Esophagus mucosa (tissue), 1 donor: ENCODE results near the gene ENGASE. TPM values are rescaled to one million over a fixed set of nuclear protein-coding genes. Genes with fewer than 3 reads are reported as not detected.
"Not testable (repeated sequence)": the region's sequence is repeated elsewhere in the genome, so short reads cannot be mapped to it uniquely, and the experiment has no call there.

Source experiments
- ATAC-seq: fragments of 200-7000 bp; cut with Tn5 transposase; one replicate; pipeline ENCODE4 v1.9.1; 2020
- total RNA-seq: library from RNA; stranded (reverse); gene quantifications from one replicate; pipeline ENCODE4 v1.2.4, GENCODE V29; 2023
- donor health status: DM: yes; HTN: yes; CAD: no.

ENGASE gene
- total RNA-seq, 1 donor from 2014 or later, result 6.5 TPM

DNA sequence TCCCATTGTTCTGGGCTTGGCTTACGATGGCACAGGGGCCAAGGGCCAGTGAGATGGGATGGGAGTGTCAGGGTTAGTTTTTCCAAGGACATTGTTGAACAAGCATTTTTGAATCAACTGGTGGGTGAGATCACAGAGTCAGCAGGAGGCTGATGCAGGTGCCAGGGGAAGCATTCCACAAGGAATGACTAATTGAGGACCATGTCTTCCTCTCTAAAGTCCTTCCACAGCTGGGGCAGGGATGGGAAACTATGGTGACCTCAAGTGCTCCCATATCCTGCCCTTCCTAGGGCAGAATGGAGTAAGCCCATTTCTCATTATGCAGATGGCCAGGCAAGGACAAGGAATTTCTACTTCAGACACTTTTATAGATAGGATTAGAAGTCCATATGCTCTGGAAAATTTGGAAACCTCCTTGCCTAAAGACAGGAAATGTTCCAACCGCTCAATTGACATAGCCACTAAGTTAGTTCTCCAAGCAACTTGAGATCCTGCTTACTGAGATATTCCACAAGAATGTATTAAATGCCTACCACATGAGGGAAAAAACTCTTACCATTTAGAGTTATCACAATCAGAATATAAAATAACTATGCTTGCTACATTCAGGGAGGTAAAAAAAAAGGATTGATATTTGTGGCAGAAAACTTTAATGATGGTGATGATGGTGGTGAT, 21.2 kb upstream of the ENGASE start:
- no peak for ATAC-seq

DNA sequence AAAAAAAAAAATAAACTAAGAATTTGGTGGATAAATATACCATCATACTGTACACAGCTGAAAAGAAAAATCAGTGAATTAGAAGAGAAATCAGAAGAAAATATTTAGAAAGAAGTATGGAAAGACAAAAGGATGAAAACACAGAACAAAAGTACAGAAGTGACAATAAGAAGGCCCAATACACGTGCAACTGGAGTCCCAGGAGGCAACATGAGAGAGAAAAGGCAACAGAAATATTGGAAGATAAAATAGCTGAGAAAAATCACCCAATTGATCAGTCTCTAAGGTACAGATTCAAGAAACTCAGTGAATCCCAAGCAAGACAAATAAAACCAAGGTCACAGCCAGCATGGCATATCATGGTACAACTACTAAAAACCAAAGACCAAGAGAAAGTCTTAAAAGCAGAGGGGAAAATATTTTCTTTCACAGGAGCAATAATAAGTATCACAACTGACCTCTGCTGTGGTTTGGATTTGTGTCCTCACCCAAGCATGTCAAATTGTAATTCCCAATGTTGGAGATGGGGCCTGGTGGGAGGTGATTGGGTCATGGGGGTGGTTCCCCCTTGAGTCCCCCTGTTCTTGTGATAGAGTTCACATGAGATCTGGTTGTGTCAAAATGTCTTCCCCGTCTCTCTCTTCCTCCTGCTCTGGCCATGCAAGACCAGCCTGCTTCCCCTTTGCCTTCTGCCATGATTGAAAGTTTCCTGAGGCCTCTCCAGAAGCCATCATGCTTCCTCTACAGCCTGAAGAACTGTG, 20.2 kb upstream of the ENGASE start:
- ATAC-seq, result no peak

DNA sequence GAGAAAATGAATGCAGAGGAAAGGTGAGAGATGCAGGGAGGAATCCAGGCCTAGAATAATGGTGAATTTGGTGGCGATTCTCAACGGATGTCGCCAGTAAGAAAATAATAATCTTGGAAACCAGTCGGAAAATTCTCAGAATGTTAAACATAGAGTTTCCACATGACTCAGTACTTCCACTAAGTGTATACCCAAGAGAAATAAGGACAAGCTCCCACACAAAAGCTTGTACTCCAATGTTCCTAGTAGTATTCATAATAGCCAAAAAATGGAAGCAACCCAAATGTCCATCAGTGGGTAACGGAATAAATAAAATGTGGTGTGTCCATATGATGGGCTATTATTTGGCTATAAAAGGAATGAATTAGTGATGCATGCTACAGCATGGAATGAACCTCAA, 19.4 kb upstream of the ENGASE start:
- no peak for ATAC-seq

DNA sequence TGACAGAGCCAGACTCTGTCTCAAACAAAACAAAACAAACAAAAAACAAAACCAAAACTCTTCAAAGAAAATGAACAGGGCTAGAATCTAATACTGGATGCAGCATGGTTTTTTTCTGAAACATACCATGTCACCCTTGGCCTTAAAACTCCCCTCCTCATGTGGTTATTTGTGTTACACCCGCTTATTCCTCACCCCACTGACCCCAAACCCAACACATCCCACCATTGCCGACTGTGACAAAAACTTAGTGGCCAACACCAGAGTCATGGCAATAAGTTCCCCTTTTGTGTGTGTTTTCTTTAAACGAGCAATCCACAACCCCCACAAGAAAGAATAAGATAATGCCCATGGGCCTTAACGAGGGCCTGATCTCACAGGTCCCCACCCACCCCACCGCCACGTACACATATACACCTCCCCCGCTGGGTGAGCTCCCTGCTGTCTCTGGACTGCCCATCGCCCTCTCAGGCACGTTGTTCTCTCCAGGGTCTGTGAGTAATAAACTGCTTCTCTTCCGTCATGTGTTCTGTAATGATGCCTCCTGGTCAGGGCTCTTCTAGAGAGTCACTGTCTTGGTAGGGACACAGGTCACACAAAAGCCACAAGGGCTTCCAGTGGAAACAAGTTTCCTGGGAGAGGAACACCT, 16.8 kb upstream of the ENGASE start:
- ATAC-seq, result no peak

DNA sequence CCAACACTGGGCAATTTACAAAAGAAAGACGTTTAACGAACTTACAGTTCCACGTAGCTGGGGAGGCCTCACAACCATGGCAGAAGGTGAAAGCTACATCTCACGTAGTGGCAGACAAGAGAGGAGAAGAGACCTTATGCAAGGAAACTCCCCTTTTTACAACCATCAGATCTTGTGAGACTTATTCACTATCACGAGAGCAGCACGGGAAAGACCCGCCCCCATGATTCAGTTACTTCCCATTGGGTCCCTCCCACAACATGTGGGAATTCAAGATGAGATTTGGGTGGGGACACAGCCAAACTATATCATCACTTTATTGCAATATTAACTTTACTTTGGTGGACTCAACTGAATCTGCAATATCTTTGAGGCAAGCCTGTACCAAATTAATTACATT, 11.9 kb upstream of the ENGASE start:
- no peak for ATAC-seq

DNA sequence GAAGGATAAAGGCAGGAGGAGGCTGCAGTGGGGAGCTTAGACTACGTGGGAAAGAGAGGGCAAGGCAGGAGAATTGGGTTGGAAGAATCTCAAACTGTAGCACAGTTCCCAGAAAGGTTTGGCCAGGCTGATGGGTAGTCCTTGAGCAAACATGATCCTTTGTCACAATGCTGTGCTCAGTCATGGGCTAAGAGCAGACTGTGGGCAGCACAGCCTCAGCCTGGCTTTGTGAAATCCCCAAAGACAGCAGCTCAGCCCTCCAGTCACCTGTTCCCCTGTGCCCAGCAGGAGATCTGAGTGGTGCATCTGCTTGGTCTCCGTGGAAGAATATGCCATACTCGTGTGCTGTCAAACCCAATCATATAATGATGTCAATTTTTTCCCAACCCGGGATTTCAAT, 10.6 kb upstream of the ENGASE start:
- ATAC-seq, result no peak

DNA sequence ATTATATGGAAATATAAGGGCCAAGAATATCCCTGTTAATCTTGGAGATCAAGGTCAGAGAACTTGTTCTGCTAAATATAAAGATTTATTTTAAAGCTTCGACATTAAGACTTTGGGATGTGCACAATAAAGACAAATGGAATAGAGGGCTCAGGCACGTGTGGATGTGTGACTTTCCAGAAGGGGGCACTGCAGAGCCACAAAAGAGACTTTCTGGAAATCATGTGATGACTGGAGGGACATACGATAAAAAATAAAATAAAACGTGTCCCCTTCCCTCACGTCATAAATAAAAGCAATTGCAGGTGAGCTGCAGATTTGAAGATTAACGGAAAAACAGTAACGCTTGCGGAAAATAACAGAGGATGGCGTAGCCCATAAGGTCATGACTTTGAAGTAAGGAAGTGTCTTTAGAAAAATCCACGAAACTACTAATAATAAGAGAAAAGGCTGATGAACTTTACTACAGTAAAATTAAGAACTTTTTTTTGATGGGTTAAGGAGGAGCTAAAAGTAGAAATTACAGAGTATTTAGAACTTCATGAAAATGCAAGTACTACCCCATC, 9.4 kb upstream of the ENGASE start:
- ATAC-seq, result no peak

DNA sequence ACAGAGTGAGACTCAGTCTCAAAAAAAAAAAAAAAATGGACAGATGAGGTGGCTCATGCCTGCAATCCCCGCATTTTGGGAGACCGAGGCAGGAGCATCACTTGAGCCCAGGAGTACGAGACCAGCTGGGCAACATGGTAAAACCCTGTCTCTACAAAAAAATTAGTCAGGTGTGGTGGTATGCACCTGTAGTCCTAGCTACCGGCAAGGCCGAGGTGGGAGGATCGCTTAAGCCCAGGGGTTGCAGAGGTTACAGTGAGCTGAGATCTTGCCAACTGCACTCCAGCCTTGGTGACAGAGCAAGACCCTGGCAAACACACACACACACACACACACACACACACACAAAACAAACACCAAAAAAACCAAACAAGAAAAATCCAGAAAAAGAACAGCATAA, 7.7 kb upstream of the ENGASE start:
- ATAC-seq, result no peak

DNA sequence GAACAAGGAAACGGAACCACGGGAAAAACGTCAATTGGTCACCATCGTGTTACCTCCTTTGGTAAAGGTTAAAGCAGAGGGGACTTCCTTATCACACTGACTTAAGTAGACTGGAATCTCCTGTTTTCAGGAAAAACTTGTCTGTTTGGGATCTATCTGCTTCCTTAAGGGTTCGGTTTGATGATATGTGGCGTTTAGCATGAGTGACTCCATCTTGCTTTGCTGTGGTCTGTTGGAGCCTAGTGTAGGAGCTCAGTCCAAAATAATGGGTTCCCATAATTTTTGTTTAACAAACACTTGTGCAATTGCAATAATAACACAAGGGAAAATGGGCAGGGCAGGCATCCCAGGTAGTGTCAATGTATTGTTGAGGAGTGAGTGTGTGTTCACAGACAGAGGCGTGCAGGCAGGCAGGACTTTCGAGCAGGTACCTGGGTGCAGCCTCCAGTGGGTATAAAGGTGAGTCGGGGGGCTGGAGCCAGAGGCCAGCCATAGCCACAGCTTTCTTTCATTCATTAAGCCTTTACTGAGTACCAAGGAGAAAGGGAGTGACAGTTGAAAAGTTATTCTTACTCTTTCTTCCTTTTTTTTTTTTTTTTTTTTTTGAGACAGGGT, 4.3 kb upstream of the ENGASE start:
- no peak for ATAC-seq

DNA sequence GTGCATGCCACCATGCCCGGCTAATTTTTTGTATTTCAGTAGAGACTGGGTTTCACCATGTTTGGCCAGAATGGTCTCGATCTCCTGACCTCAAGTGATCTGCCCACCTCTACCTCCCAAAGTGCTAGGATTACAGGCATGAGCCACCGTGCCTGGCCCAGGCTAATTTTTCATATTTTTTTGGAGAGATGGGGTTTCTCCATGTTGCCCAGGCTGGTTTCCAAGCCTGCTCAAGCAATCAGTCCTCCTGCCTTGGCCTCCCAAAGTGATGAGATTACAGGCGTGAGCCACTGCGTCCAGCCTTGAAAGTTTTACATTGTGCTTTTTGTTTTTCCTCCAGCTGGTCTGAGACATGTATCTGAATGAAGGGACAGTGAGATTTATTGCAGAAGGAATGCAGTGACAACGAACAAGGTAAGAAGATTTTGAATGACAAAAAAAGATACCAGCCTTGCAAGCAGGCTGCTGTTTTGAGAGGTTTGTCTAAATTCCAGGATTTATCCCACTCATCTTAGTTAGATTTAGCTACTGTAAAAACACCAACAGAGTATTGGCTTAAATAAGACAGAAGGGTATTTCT, 3.4 kb upstream of the ENGASE start:
- no peak for ATAC-seq

DNA sequence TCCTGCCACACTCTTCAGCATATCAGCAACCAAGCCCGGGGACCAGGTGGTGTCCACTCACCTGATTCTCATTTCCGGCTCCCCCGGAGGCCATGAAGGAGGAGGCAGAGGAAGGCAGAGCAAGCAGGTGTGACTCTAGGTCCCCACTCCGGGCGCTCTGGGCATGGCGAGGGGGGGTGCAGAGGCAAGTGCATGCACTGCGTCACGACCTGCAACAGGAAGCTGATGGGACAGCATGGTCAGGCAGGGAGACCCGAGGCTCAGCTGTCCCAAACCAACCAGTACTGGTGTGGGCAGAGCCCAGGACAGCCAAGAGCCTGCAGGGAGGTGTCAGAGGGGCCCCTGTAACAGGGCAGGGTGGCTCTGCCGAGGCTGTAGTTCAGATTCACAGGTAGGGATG, 2.1 kb upstream of the ENGASE start:
- no peak for ATAC-seq

DNA sequence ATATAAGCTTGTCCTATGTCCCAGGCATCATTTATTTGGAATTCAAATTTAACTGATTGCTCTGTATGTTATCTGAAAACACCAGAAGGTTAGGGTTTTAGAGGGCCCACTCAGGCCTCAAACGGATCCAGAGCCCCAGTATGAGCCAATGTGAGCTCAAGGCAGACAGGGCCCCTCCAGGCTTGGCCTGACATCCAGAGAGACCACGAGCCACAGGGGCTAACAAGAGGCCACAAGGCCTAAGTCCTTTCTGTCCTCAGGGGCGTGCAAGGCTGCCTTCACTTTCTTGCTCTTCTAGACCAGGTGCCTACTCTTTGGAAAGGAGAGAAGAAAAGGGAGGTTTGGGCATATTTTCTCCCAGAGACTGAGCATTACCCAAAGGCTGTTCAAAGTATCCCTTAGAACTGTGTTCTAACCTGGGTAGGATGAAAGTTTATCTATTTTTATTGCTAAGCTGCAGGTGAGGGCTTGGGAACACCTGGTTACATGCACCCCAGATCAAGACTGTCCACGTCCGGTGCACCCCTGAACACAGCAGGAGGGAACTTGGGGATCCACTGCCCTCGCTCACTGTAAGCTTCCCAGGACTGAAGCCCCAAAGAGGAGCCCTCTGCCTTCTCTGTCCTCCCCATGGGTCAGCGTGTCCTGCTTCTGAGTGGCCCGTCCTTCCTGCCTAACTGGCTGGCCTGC, 1.5 kb upstream of the ENGASE start:
- no peak for ATAC-seq

DNA sequence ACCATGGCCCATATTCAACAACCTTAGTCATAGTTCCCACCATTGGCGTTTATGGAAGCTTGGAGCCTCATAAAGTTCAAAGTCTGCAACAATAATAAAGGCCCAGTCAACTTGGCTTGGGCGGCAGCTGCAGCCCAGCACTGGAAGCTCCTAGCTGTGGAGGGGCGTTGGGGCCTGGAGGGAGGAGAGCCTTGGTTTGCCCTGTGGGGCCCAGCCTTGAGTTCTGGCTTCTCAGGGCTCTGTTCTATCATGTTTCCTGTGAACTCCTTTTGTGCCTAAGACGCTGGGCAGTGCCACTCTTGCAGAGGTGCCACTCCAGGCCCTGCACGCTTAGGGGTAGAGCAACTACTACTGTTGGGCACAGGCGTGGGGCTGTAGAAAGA, 927 bp upstream of the ENGASE start:
- ATAC-seq, result no peak

DNA sequence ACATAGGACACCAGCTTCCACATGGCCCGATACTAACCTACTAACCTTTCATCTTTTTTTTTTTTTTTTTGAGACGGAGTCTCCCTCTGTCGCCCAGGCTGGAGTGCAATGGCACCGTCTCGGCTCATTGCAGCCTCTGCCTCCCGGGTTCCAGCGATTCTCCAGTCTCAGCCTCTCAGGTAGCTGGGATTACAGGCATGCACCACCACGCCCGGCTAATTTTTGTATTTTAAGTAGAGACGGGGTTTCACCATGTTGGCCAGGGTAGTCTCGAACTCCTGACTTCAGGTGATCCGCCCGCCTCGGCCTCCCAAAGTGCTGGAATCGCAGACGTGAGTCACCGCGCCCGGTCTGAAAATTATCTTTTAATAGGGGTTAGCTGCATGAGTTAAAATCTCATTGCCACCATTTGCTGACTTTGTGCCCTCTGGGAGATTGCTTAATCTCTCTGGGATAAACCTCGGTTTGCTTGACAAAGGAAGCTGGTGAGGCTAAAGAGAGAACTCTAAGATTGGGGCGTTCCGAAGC, 439 bp upstream of the ENGASE start:
- not testable (repeated sequence) for ATAC-seq

DNA sequence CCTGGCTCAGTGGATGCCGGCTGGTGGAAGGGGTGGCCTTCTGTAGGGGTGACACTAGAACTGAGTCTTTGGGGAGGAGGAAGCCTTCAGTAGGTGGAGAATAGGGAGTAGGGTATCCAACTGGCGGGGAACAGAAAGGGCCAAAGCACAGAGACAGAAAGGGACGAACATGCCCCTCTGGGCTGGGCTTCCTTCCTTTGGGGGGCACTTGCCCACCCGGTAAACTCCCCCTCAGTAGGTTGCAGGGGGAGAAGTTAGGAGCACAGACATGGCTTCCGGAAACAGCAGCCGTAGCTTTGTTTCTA, 774 bp downstream of the ENGASE start:
- peak; percentile 4 for ATAC-seq

DNA sequence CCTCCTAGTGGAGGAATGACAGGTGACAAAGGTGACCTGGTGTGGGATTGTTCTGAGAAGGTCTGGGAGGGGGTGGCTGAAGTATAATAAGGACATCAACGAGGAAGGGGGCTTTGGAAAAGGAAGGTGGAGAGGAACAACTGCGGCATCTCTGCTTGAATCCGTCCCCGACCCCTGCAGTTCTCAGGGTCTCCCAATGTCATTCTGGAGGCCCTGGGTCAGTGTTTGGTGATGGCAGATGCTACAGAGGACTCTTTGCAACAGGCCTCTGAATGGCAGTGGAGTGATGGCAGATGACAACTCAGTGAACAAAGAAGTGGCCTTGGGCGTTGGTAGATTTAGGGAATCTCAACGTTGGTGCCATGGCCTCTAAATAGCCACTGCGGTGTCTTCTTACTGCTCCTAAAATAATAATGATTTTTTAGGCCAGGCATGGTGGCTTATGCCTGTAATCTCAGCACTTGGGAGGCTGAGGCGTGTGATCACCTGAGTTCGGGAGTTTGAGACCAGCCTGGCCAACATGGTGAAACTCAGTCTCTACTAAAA, 1.3 kb downstream of the ENGASE start:
- no peak for ATAC-seq

DNA sequence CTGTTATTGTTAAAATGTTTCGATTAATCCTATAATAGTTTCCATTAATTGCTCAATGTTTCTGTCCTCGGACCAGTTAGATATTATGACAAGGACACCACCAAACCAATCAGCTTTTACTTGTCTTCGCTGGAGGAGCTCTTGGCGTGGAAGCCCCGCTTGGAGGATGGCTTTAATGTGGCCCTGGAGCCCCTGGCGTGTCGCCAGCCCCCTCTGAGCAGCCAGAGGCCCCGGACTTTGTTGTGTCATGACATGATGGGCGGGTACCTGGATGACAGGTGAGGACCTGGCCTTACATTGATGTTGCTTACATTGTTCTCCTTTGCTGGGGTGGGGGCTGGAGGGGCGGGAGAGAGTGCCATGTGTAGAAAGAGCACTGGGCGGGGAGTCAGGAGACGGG, 3.0 kb downstream of the ENGASE start:
- ATAC-seq, result no peak

DNA sequence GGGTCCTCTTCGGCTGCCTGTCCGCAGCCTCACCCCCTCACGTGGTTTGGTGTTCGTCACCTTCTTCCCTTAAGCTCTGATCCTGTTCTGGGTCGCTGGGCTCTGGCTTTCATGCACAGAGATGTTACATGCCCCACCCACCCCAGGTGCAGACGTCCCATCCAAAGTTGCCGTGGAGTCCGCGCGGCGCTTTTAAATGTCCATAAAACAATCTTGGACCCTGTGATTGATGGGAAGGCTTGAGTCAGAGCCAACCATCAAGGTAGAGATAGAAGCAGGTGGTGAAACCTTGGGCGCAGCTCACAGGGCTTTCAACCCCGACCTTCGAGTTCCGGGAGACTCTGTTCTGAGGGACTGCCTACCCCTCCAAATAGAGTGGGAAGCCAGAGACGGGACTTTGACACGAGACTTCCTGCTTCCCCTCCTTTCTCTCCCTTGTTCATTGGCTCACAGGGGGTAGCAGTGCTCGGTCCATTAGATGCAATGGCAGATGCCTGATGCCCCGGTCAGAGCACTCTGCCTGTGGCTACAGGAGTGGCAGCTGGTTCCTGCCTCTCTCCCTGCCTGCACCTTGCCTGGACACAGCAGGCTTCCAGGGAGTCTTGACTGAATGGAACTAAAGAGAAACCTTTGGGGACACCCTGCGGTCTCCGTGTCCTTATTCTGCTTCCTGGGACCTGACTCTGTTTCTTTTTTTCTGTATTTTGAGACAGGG, 4.0 kb downstream of the ENGASE start:
- ATAC-seq, result no peak

DNA sequence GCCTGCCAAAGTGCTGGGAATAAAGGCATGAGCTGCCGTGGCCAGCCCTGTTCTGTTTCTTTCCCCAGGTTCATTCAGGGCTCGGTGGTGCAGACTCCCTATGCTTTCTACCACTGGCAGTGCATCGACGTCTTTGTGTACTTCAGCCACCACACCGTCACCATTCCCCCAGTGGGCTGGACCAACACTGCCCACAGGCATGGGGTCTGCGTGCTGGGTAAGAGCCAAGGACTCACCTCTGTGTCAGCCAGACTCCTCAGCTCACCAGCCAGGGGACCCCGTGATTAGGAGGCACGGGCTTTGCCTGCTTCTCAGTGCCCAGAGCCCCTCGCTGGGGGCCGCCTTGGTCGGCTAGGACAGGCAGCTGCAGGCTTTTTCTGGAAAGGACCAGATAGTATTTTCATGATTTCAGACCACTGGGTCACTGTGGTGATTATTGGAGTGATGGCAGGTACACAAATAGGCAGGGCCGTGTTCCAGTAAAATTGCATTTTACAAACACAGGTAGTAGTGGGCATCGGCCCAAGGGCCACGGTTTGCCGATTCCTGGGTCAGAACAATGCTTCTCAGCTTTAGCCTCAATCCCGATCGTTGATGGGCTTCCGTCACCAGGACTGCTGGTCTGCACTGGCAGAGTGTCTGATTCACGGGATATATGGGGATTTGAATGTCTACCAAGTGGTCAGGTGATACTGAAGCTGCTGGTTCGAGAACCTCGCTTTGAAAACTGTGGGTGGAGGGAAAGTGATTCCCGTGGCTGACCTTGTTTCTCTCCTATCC, 5.0 kb downstream of the ENGASE start:
- ATAC-seq, result no peak

DNA sequence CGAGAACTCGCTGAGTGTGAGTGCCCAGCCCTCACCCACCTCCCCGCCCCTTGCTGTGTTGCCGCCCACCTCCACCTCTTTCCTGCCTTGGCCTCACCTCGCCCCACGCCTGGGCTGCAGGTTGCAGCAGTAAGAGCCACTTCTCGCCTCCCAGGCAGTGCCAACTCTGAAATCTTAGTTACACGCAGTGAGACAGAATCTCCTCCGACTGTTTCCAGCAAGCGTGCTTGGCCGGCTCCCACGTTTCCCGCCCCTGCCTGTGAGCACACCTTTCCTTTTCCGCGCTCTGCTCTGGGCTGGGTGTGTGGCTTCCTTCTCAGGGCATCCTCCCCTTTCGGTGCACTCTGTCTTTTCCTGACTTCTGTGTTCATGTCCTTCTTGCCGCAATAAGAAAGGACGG, 5.7 kb downstream of the ENGASE start:
- ATAC-seq, result no peak
